Heart left ventricle (tissue), 16 donors: ENCODE results near the gene RRM2. TPM values are rescaled to one million over a fixed set of nuclear protein-coding genes. Genes with fewer than 3 reads are reported as not detected.

ENCODE experiments used
- ATAC-seq, 4 donors: fragments of 200-7000 bp; cut with Tn5 transposase; one replicate each; pipeline ENCODE4 v1.9.1; 2020 to 2022; ENCODE audit warnings: moderate library complexity in 4 of 4, mild to moderate bottlenecking in 3 of 4, moderate number of reproducible peaks in 1 of 4
- DNase-seq, 5 donors: peaks; one replicate each; pipeline ENCODE4 v3.0.0-alpha.2; 2020
- H3K27ac ChIP-seq, 12 donors: fragments of 200-600 bp; sonication (generic) in 4 of 12; one replicate each; pipeline versions ENCODE4 v1.5.0 to v1.8.0; 2016 to 2022; ENCODE audit warnings: mild to moderate bottlenecking in 2 of 12
- H3K27me3 ChIP-seq, 9 donors: fragments of 200-600 bp; sonication (generic) in 2 of 9; one replicate each; pipeline versions ENCODE4 v1.5.1 to v1.8.0; 2016 to 2022; ENCODE audit warnings: mild to moderate bottlenecking in 3 of 9
- H3K36me3 ChIP-seq, 9 donors: fragments of 200-600 bp; sonication (generic) in 2 of 9; one replicate each; pipeline versions ENCODE4 v1.5.0 to v1.8.0; 2018 to 2022; ENCODE audit warnings: mild to moderate bottlenecking in 2 of 9
- H3K4me1 ChIP-seq, 12 donors: fragments of 200-600 bp; sonication (generic) in 4 of 12; one replicate each; pipeline versions ENCODE4 v1.5.0 to v1.8.0; 2016 to 2022; ENCODE audit warnings: mild to moderate bottlenecking in 3 of 12
- H3K4me3 ChIP-seq, 12 donors: fragments of 200-600 bp; sonication (generic) in 4 of 12; one replicate each; pipeline versions ENCODE4 v1.5.0 to v1.8.0; 2017 to 2022; ENCODE audit warnings: mild to moderate bottlenecking in 9 of 12, moderate library complexity in 4 of 12
- H3K9me3 ChIP-seq, 12 donors: fragments of 200-600 bp; sonication (generic) in 4 of 12; one replicate each; pipeline versions ENCODE4 v1.5.0 to v1.8.0; 2016 to 2022; ENCODE audit warnings: mild to moderate bottlenecking in 1 of 12
- CTCF ChIP-seq, 12 donors: fragments of 200-600 bp; sonication (generic) in 4 of 12; IDR thresholded peaks; one replicate each; pipeline versions ENCODE4 v1.5.0 to v1.8.0; 2018 to 2022; ENCODE audit warnings: antibody characterized with exemption in 12 of 12, mild to moderate bottlenecking in 5 of 12
- POLR2A ChIP-seq, 2 donors: fragments of 450-650 bp; IDR thresholded peaks; one replicate each; pipeline ENCODE4 v1.6.1; 2017; ENCODE audit warnings: antibody characterized with exemption in 2 of 2, mild to moderate bottlenecking in 2 of 2, moderate library complexity in 2 of 2
- WGBS, 4 donors: extraction: QIAGEN DNeasy Blood & Tissue Kit in 2 of 4; methylation state at CpG; one replicate each; pipeline versions ENCODE4 v1.1.5 to v1.1.7; 2013 to 2018; 5-methylcytosine and 5-hydroxymethylcytosine counted together
- intact Hi-C, 10 donors: fragments of 100-400 bp; cut with DNase I; formaldehyde crosslinking; loops; one replicate each; pipeline versions ENCODE4 v1.11.1 to v1.14.2; 2022
- polyA plus RNA-seq, 2 donors: library from polyadenylated mRNA; stranded (reverse); fragments of 200-250 nt; gene quantifications; one replicate each; pipeline ENCODE4 v1.2.3, GENCODE V29; 2013
- total RNA-seq, 9 donors: library from RNA; depleted of rRNA in 2 of 9; stranded (reverse); fragments of >200 nt in 2 of 9; fragmentation: NEBNext Ultra II Directional in 3 of 9; extraction: Animal tissue kit (Norgen Biotek cat#: 25700) in 3 of 9; gene quantifications; one replicate each; pipeline versions ENCODE4 v1.1.0 to v1.2.4, GENCODE V29; 2016 to 2023
- donor health status: ischemic (EF 13 %, LVEDD 7.1; RV severe dilation, severe dysfunction).
- donor health status: healthy with polysubstance abuse.
- donor health status: DM: no; HTN: yes; CAD: no.
- donor health status: DM: no; HTN: no; CAD: no.
- donor health status: ischemic (EF 25% LVEDD 6.9; RV normal size, moderate dysfunction).
- donor health status: ischemic (EF 25% LVEDD 5.7; RV mildly dilated, moderate dysfunction).
- donor health status: healthy.
- donor health status: DM: yes; HTN: yes; CAD: no.
- donor health status: ischemic (EF 35%, LVEDD 5.7; RV mildly dilated, moderate dysfunction).
- donor health status: nonischemic (EF 11% LVEDD 7.7; RV severe dilation, severe dysfunction).
- donor health status: DM: yes; HTN: yes; CAD: no.
- donor health status: PGD.
- donor health status: ischemic (EF 29% LVEDD 5.4; RV normal size, mild dysfunction).
- donor health status: nonischemic (EF 23%, LVEDD 6.1; RV moderate dilation, normal function).

Gene RRM2
- total and polyA plus RNA-seq, 11 donors, result 0.08 to 32.6 (median 1.0) TPM; not detected in 1

- intact Hi-C loops, result loop anchor here in 3 of 10 donors (5.0 to 10.0 kb wide), 2 partner anchors 157 to 259 kb away; partner anchors contain the start of gene HPCAL1 (in 2 of the 3)
- no peak for ATAC-seq
- TF ChIP-seq POLR2A (IDR thresholded peaks at IDR 0.05) (no peak), CTCF (IDR thresholded peaks at IDR 0.05) (no peak)
- DNase-seq, result no peak
- no peaks in the 10 kb centered on the region for H3K36me3 ChIP-seq
- H3K4me1 ChIP-seq, result peaks cover 0 to 15% (median 9%) of the 10 kb centered on the region in 12 donors
- H3K27me3 ChIP-seq, result no peaks in the 10 kb centered on the region
- H3K27ac ChIP-seq, result no peak overlapping the region
- no peaks in the 10 kb centered on the region for H3K9me3 ChIP-seq
- H3K4me3 ChIP-seq, result no peak overlapping the region
These were observed 25.7 kb downstream of the RRM2 start for GRCh38 chr2:10148268-10148667.

GRCh38 chr2:10149635-10150034, 27.1 kb downstream of the RRM2 start:
- Histone ChIP-seq H3K36me3 (no peaks in the 10 kb centered on the region), H3K4me3 (no peak overlapping the region), H3K27ac (no peak overlapping the region), H3K4me1 (peaks cover 0 to 15% (median 9%) of the 10 kb centered on the region in 12 donors), H3K27me3 (no peaks in the 10 kb centered on the region), H3K9me3 (no peaks in the 10 kb centered on the region)
- intact Hi-C loops, result loop anchor here in 3 of 10 donors (5.0 to 10.0 kb wide), 2 partner anchors 155 to 258 kb away; partner anchors contain the start of gene HPCAL1 (in 2 of the 3)
- 64 to 73% (median 67%) methylated on average over 3 of the region's 3 CpGs for WGBS, 4 donors
- DNase-seq (peak in 1 of 5 donors; percentile 15), ATAC-seq (no peak)
- no peak for TF ChIP-seq CTCF (IDR thresholded peaks at IDR 0.05)
- TF ChIP-seq POLR2A (IDR thresholded peaks at IDR 0.05), result no peak

DNA sequence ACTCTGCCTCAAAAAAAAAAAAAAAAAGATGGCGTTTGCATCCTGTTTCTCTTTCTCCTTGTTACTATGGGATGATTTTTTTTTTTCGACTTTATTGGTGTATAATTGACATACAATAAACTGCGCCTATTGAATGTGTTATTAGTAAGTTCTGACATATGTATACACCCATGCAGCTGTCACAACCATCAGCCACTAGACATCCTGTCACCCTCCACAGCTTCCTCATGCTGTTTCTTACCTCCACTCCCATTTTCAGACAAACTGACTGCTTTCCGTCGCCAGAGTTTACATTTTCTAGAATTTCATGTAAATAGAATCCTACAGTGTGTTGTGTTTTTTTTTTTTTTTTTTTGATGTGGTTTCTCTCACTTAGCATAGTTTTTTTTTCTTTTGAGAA, 27.9 kb downstream of the RRM2 start:
- Histone ChIP-seq H3K4me3 (no peak overlapping the region), H3K36me3 (no peaks in the 10 kb centered on the region), H3K9me3 (no peaks in the 10 kb centered on the region), H3K4me1 (peaks cover 0 to 8% (median 4%) of the 10 kb centered on the region in 12 donors), H3K27ac (no peak overlapping the region), H3K27me3 (no peaks in the 10 kb centered on the region)
- intact Hi-C loops, result no loop called here
- DNase-seq (no peak), ATAC-seq (no peak)
- WGBS, 4 donors, result 94 to 98% (median 96%) methylated on average over 5 of the region's 5 CpGs
- TF ChIP-seq CTCF (IDR thresholded peaks at IDR 0.05) (no peak), POLR2A (IDR thresholded peaks at IDR 0.05) (no peak)

DNA sequence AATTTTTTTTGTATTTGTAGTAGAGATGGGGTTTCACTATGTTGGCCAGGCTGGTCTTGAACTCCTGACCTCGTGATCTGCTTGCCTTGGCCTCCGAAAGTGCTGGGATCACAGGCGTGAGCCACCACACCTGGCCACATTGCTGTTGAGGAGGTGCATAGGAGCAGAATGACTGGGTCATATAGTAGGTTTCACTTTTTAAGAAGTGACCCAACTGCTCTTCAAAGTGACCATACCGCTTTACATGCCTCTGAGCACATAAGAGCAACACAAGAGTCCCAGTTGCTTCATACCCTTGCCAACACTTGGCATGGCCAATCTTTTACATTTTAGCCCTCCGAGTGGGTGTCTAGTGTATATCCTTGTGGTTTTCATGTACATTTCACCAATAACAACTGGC, 28.9 kb downstream of the RRM2 start:
- no peak overlapping the region for H3K4me3 ChIP-seq
- TF ChIP-seq POLR2A (IDR thresholded peaks at IDR 0.05) (no peak), CTCF (IDR thresholded peaks at IDR 0.05) (no peak)
- H3K36me3 ChIP-seq, result no peaks in the 10 kb centered on the region
- H3K9me3 ChIP-seq, result no peaks in the 10 kb centered on the region
- no peaks in the 10 kb centered on the region for H3K4me1 ChIP-seq
- no peak overlapping the region for H3K27ac ChIP-seq
- ATAC-seq (no peak), DNase-seq (no peak)
- no peaks in the 10 kb centered on the region for H3K27me3 ChIP-seq
- intact Hi-C loops, result no loop called here
- 98 to 99% (median 99%) methylated on average over 5 of the region's 5 CpGs for WGBS, 4 donors
